ENCODE results near the gene SPANXN2.
A peak's percentile ranks its signal among the peaks of the same experiment; 100 is the strongest.
"Not testable (repeated sequence)": the region's sequence is repeated elsewhere in the genome, so short reads cannot be mapped to it uniquely, and the experiment has no call there.

The SPANXN2 gene

DNA sequence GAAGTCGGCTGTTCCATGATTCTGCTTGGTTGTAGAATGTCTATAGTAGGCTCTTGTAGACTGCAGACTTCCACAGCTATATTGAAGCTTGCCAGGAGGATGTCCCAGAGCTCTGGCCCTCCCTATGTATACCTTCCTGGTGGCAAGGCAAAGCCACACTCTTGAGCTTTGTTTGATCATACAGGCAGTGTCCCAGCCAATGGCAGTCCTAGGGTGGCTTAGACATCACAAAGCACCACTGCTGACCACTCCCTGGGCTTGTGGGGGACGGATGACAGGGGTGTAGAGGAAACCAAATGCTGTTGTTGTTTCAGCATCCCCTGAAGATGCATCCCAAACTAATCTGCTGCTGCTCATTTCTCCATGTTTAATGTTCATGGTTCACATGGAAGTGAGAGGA lies at the start of gene SPANXN2:
Gene SPANXN2 (minus strand): TSS at position 101 of the 400 bp plus-strand sequence. CDS start 84 bp downstream, at position 17.
- DNase-seq = not testable (repeated sequence)

GRCh38 chrX:143768976-143769375 lies 48.4 kb upstream of the SPANXN2 start:
- DNase-seq = no peak

DNA sequence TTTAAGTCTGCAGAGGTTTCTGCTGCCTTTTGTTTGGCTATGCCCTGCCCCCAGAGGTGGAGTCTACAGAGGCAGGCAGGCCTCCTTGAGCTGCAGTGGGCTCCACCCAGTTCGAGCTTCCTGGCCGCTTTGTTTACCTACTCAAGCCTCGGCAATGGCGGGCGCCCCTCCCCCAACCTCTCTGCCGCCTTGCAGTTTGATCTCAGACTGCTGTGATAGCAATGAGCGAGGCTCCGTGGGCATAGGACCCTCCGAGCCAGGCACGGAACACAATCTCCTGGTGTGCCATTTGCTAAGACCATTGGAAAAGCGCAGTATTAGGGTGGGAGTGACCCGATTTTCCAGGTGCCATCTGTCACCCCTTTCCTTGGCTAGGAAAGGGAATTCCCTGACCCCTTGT lies 47.2 kb upstream of the SPANXN2 start:
- not testable (repeated sequence) for DNase-seq

DNA sequence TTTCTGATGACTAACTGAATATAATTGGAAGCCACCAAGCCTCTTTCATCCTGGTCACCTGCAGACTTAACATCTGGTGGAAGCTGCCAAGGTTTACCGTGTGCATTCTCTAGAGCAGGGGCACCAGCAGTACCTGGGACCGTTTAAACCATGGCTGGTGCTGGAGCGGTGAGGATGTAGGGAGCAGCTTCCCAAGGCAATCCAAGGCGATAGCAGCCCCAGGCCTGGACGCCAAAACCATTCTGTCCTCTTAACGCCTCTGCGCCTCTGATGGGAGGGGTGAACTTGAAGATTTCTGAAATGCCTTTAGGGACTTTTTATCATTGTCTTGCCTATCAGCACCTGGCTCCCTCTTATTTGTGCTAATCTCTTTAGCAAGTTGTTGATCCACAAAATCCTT lies 37.3 kb upstream of the SPANXN2 start:
- no peak for DNase-seq

GRCh38 chrX:143757375-143757774 lies 36.8 kb upstream of the SPANXN2 start:
- DNase-seq = no peak

DNA sequence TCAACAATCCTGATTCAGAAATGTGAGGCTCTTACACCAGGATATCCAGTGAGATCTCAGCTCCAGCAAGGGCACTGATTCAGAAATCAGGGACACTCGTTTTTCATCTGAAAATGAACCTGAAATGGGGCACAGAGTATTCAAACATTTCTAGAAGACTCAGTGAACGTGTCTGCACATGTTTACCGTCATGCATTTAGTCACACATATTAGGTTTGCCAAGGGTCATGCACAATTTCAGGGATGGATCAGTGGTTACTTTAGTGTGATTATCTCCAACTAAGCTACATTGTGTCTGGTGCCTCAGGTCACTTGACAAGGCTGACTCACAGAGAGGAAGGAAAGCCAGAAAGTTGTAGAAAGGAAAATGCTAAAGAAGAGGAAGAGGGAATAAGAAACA lies 33.6 kb upstream of the SPANXN2 start:
- DNase-seq = no peak

- no peak for DNase-seq
These were observed 13.3 kb upstream of the SPANXN2 start for GRCh38 chrX:143733866-143734265.

GRCh38 chrX:143726296-143726695 lies 5.7 kb upstream of the SPANXN2 start:
- DNase-seq = no peak

GRCh38 chrX:143701460-143701859 lies 19.1 kb downstream of the SPANXN2 start:
- no peak for DNase-seq

DNA sequence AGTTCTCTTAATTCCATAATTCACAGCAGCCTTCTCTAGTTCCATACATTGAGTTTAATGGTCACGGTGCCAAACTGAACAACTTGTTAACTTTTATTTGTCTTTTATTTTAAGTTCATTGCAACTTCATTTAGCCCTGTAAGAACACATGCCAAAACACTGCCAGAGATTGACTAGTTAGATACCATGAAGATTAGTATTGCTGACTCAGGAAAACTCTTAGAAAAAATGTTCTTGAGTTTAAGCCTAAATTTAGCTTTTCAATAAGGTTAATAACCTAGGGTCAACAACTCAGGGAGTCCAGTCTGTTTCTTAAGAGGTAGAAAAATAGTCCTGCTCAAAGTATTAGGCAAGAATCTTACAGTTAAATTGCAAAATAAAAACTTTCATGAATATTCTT lies 25.7 kb downstream of the SPANXN2 start:
- DNase-seq = no peak

GRCh38 chrX:143683486-143683885 lies 37.1 kb downstream of the SPANXN2 start:
- DNase-seq = no peak

- DNase-seq = no peak
These were observed 45.6 kb downstream of the SPANXN2 start for GRCh38 chrX:143674926-143675325.

DNA sequence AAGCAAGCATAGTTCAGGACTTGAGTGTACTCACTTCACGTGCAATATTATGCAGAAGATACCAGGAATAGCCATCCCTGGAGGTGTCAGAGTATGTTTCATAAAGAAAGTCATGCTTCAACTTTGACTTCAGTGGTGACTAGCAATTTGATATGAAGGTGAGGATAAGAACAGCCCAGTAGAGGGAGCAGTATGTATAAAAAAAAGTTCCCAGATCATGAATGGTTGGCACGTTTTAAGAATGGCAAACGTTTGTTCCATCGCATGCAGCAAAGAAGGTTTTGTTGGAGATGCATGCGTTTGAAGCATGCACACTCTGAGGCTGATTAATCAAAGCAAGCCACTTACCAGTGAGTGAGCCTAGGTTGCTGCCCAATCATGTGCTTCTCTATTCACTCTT lies 51.2 kb downstream of the SPANXN2 start:
- DNase-seq = peak; percentile 2

DNA sequence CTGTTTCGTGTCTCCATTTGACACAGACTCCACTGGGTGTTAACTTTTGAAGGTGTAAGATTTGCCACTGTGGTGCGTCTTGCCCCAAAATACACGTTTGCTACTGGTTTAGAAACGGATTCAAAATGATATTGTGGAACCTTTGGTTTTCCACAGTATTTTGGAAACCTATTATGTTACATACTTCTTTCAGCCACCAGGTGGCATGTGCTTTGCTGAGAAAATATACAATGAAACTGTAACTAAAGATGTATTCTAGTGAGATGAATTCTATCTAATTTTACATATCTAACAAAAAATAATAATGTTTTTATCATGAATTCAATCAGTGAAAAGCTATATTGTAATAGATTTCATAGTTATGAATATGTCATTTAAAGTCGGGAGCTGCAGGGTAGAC lies 56.2 kb downstream of the SPANXN2 start:
- peak; percentile 16 for DNase-seq

GRCh38 chrX:143663755-143664154 lies 56.8 kb downstream of the SPANXN2 start:
- DNase-seq = no peak
